ENCODE results near the gene LOX. TPM values are rescaled to one million over a fixed set of nuclear protein-coding genes. Genes with fewer than 3 reads are reported as not detected.

The LOX gene
- total RNA-seq, 3 donors from 2014 or later (not counting 1 experiment from before 2014, with no cell fraction given): 0.05 to 0.16 TPM; not detected in 1

DNA sequence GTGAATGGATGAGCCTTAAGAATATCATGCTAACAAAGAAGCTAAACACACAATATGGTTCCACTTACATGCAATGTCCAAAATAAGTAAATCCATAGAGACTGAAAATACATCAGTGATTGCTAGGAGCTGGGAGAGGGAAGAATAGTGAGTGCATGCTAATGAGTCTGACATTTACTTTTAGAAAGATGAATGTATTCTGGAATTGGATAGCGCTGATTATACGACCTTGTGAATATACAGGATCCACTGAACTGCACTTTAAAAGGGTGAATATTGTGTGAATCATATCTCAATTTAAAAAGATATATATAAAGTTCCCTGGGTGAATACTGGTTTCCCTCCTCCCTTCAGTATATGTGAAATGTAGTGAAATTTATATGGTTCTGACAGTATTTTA is 46.2 kb downstream of the LOX start:
- no peak overlapping the region for H3K4me3 ChIP-seq (ENCODE audit: low read length)
- Mint-ChIP-seq H3K4me3 (no peak overlapping the region), H3K36me3 (no peaks in the 10 kb centered on the region), H3K27me3 (ENCODE audit: low read depth in 2 of 2) (no peaks in the 10 kb centered on the region), H3K27ac (no peak overlapping the region), H3K9me3 (no peaks in the 10 kb centered on the region), H3K4me1 (no peaks in the 10 kb centered on the region)
- DNase-seq (no peak), ATAC-seq (no peak)
- peaks cover 8% of the 10 kb centered on the region for H3K36me3 ChIP-seq (ENCODE audit: control insufficient read depth, insufficient read depth, low read length)
- H3K27ac ChIP-seq (ENCODE audit: low read length): no peak overlapping the region
- intact Hi-C loops (cut with micrococcal nuclease): no loop called here
- WGBS (ENCODE audit: insufficient coverage): 100% methylated on average over 1 of the region's 2 CpGs
- H3K4me1 ChIP-seq (ENCODE audit: control insufficient read depth, insufficient read depth, low read length): no peaks in the 10 kb centered on the region
- no peaks in the 10 kb centered on the region for H3K9me3 ChIP-seq (ENCODE audit: control insufficient read depth, insufficient read depth, low read length)
- H3K27me3 ChIP-seq (ENCODE audit: control insufficient read depth, insufficient read depth, low read length): no peaks in the 10 kb centered on the region
- TF ChIP-seq, protein P1, sequence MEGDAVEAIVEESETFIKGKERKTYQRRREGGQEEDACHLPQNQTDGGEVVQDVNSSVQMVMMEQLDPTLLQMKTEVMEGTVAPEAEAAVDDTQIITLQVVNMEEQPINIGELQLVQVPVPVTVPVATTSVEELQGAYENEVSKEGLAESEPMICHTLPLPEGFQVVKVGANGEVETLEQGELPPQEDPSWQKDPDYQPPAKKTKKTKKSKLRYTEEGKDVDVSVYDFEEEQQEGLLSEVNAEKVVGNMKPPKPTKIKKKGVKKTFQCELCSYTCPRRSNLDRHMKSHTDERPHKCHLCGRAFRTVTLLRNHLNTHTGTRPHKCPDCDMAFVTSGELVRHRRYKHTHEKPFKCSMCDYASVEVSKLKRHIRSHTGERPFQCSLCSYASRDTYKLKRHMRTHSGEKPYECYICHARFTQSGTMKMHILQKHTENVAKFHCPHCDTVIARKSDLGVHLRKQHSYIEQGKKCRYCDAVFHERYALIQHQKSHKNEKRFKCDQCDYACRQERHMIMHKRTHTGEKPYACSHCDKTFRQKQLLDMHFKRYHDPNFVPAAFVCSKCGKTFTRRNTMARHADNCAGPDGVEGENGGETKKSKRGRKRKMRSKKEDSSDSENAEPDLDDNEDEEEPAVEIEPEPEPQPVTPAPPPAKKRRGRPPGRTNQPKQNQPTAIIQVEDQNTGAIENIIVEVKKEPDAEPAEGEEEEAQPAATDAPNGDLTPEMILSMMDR (IDR thresholded peaks at IDR 0.05): no peak

GRCh38 chr5:122030251-122030650 is 47.8 kb downstream of the LOX start:
- H3K4me1 Mint-ChIP-seq: no peaks in the 10 kb centered on the region
- H3K4me3 ChIP-seq (ENCODE audit: low read length): no peak overlapping the region
- no peaks in the 10 kb centered on the region for H3K9me3 Mint-ChIP-seq
- H3K36me3 Mint-ChIP-seq: no peaks in the 10 kb centered on the region
- H3K27me3 ChIP-seq (ENCODE audit: control insufficient read depth, insufficient read depth, low read length): no peaks in the 10 kb centered on the region
- intact Hi-C loops (cut with micrococcal nuclease): no loop called here
- no peak overlapping the region for H3K27ac Mint-ChIP-seq
- H3K4me1 ChIP-seq (ENCODE audit: control insufficient read depth, insufficient read depth, low read length): no peaks in the 10 kb centered on the region
- ATAC-seq: no peak
- H3K36me3 ChIP-seq (ENCODE audit: control insufficient read depth, insufficient read depth, low read length): peaks cover 10% of the 10 kb centered on the region
- DNase-seq: no peak
- TF ChIP-seq, protein P1 (IDR thresholded peaks at IDR 0.05): no peak
- no peaks in the 10 kb centered on the region for H3K27me3 Mint-ChIP-seq (ENCODE audit: low read depth in 2 of 2)
- no peaks in the 10 kb centered on the region for H3K9me3 ChIP-seq (ENCODE audit: control insufficient read depth, insufficient read depth, low read length)
- H3K27ac ChIP-seq (ENCODE audit: low read length): no peak overlapping the region
- H3K4me3 Mint-ChIP-seq: no peak overlapping the region

- intact Hi-C loops (cut with micrococcal nuclease): no loop called here
- no peak overlapping the region for H3K27ac Mint-ChIP-seq
- WGBS (ENCODE audit: insufficient coverage): no CpG with 5 or more reads among the region's 1 CpG
- H3K9me3 Mint-ChIP-seq: no peaks in the 10 kb centered on the region
- H3K27me3 ChIP-seq (ENCODE audit: control insufficient read depth, insufficient read depth, low read length): no peaks in the 10 kb centered on the region
- TF ChIP-seq, protein P1 (IDR thresholded peaks at IDR 0.05): no peak
- H3K4me1 ChIP-seq (ENCODE audit: control insufficient read depth, insufficient read depth, low read length): no peaks in the 10 kb centered on the region
- no peak overlapping the region for H3K27ac ChIP-seq (ENCODE audit: low read length)
- H3K4me3 Mint-ChIP-seq: no peak overlapping the region
- H3K36me3 Mint-ChIP-seq: no peaks in the 10 kb centered on the region
- no peak overlapping the region for H3K4me3 ChIP-seq (ENCODE audit: low read length)
- no peaks in the 10 kb centered on the region for H3K4me1 Mint-ChIP-seq
- no peaks in the 10 kb centered on the region for H3K27me3 Mint-ChIP-seq (ENCODE audit: low read depth in 2 of 2)
- ATAC-seq (no peak), DNase-seq (no peak)
- peaks cover 10% of the 10 kb centered on the region for H3K36me3 ChIP-seq (ENCODE audit: control insufficient read depth, insufficient read depth, low read length)
- no peaks in the 10 kb centered on the region for H3K9me3 ChIP-seq (ENCODE audit: control insufficient read depth, insufficient read depth, low read length)
Measured at GRCh38 chr5:122029818-122030217, 48.2 kb downstream of the LOX start.

GRCh38 chr5:122022966-122023365 is 55.1 kb downstream of the LOX start:
- H3K36me3 ChIP-seq (ENCODE audit: control insufficient read depth, insufficient read depth, low read length): peaks cover 30% of the 10 kb centered on the region
- Mint-ChIP-seq H3K36me3 (peaks cover 21% of the 10 kb centered on the region), H3K27ac (no peak overlapping the region), H3K27me3 (ENCODE audit: low read depth in 2 of 2) (no peaks in the 10 kb centered on the region), H3K9me3 (no peaks in the 10 kb centered on the region), H3K4me1 (peaks cover 0 to 2% of the 10 kb centered on the region in 2 donors), H3K4me3 (no peak overlapping the region)
- TF ChIP-seq, protein P1 (IDR thresholded peaks at IDR 0.05): no peak
- DNase-seq (no peak), ATAC-seq (no peak)
- no peaks in the 10 kb centered on the region for H3K9me3 ChIP-seq (ENCODE audit: control insufficient read depth, insufficient read depth, low read length)
- H3K27me3 ChIP-seq (ENCODE audit: control insufficient read depth, insufficient read depth, low read length): no peaks in the 10 kb centered on the region
- H3K4me3 ChIP-seq (ENCODE audit: low read length): no peak overlapping the region
- H3K4me1 ChIP-seq (ENCODE audit: control insufficient read depth, insufficient read depth, low read length): no peaks in the 10 kb centered on the region
- H3K27ac ChIP-seq (ENCODE audit: low read length): no peak overlapping the region
- WGBS (ENCODE audit: insufficient coverage): 40% methylated on average over 1 of the region's 2 CpGs
- intact Hi-C loops (cut with micrococcal nuclease): no loop called here

Data from natural killer cell (primary cell).